Measurements from ENCODE around the gene DICER1. TPM values are rescaled to one million over a fixed set of nuclear protein-coding genes. Genes with fewer than 3 reads are reported as not detected.

DICER1 gene
- total RNA-seq, 1 experiment from 2014 or later: 62.0 TPM

- no peaks in the 10 kb centered on the region for H3K9me3 Mint-ChIP-seq
- ATAC-seq: no peak
- DNase-seq (ENCODE audit: low spot score): no peak
- TF ChIP-seq ZNF425 (CRISPR knock-in tag; conservative IDR thresholded peaks at IDR 0.05) (no peak), MAX (CRISPR knock-in tag; IDR thresholded peaks at IDR 0.05) (no peak), TEAD4 (CRISPR knock-in tag; IDR thresholded peaks at IDR 0.05) (no peak), KAT7 (CRISPR knock-in tag; IDR thresholded peaks at IDR 0.05; ENCODE audit: borderline replicate concordance) (no peak), CREB1 (CRISPR knock-in tag; IDR thresholded peaks at IDR 0.05) (no peak), TEAD1 (CRISPR knock-in tag; IDR thresholded peaks at IDR 0.05) (no peak), JAZF1 (CRISPR knock-in tag; IDR thresholded peaks at IDR 0.05) (no peak), ZMAT4 (CRISPR knock-in tag; IDR thresholded peaks at IDR 0.05) (no peak), RORB (CRISPR knock-in tag; IDR thresholded peaks at IDR 0.05) (no peak), TCF7 (CRISPR knock-in tag; IDR thresholded peaks at IDR 0.05; ENCODE audit: low read depth) (no peak)
- no peak overlapping the region for H3K4me3 Mint-ChIP-seq
- POLR2A ChIA-PET: no interaction called here
- H3K36me3 Mint-ChIP-seq: peaks cover 32% of the 10 kb centered on the region
- no peak overlapping the region for H3K27ac Mint-ChIP-seq
- CTCF ChIA-PET: no interaction called here
- peaks cover 6% of the 10 kb centered on the region for H3K4me1 Mint-ChIP-seq
- H3K27me3 Mint-ChIP-seq (ENCODE audit: low read depth): no peaks in the 10 kb centered on the region
Measured at GRCh38 chr14:95113476-95113875, 43.9 kb downstream of the DICER1 start.

- H3K36me3 Mint-ChIP-seq: peaks cover 47% of the 10 kb centered on the region
- DNase-seq (ENCODE audit: low spot score) (no peak), ATAC-seq (no peak)
- no peaks in the 10 kb centered on the region for H3K27me3 Mint-ChIP-seq (ENCODE audit: low read depth)
- no peak for TF ChIP-seq MYBL2 (CRISPR knock-in tag; IDR thresholded peaks at IDR 0.05)
- no peak for TF ChIP-seq ZBTB21 (CRISPR knock-in tag; IDR thresholded peaks at IDR 0.05; ENCODE audit: borderline replicate concordance)
- no peak for TF ChIP-seq ZNF281 (CRISPR knock-in tag; IDR thresholded peaks at IDR 0.05)
- no peak for TF ChIP-seq MLX (CRISPR knock-in tag; IDR thresholded peaks at IDR 0.05)
- no peak for TF ChIP-seq ELF4 (CRISPR knock-in tag; IDR thresholded peaks at IDR 0.05; ENCODE audit: low read depth)
- TF ChIP-seq ZNF416 (CRISPR knock-in tag; IDR thresholded peaks at IDR 0.05): no peak
- CTCF ChIA-PET: interaction anchor here (0.7 kb wide), 1 partner anchor 11 kb away, joined by 3 read pairs; no protein-coding TSS in a partner anchor
- no peaks in the 10 kb centered on the region for H3K9me3 Mint-ChIP-seq
- no peak overlapping the region for H3K4me3 Mint-ChIP-seq
- POLR2A ChIA-PET: no interaction called here
- H3K27ac Mint-ChIP-seq: no peak overlapping the region
- H3K4me1 Mint-ChIP-seq: no peaks in the 10 kb centered on the region
Measured at GRCh38 chr14:95111507-95112164, 45.7 kb downstream of the DICER1 start.

- ATAC-seq (no peak), DNase-seq (ENCODE audit: low spot score) (no peak)
- no peaks in the 10 kb centered on the region for H3K27me3 Mint-ChIP-seq (ENCODE audit: low read depth)
- H3K4me3 Mint-ChIP-seq: no peak overlapping the region
- H3K9me3 Mint-ChIP-seq: no peaks in the 10 kb centered on the region
- POLR2A ChIA-PET: no interaction called here
- no peak overlapping the region for H3K27ac Mint-ChIP-seq
- H3K4me1 Mint-ChIP-seq: no peaks in the 10 kb centered on the region
- peaks cover 40% of the 10 kb centered on the region for H3K36me3 Mint-ChIP-seq
- CTCF ChIA-PET: interaction anchor here (1.0 kb wide), 1 partner anchor 332 kb away, joined by 3 read pairs; no protein-coding TSS in a partner anchor
- no peak for TF ChIP-seq NFYB (CRISPR knock-in tag; conservative IDR thresholded peaks at IDR 0.05; ENCODE audit: low read depth)
- TF ChIP-seq ZSCAN18 (CRISPR knock-in tag; IDR thresholded peaks at IDR 0.05): no peak
- no peak for TF ChIP-seq ZBTB43 (CRISPR knock-in tag; IDR thresholded peaks at IDR 0.05)
- TF ChIP-seq KAT7 (CRISPR knock-in tag; IDR thresholded peaks at IDR 0.05; ENCODE audit: borderline replicate concordance): no peak
- TF ChIP-seq ZNF396 (CRISPR knock-in tag; IDR thresholded peaks at IDR 0.05; ENCODE audit: borderline replicate concordance): no peak
- TF ChIP-seq CREB1 (CRISPR knock-in tag; IDR thresholded peaks at IDR 0.05): no peak
- no peak for TF ChIP-seq ELF4 (CRISPR knock-in tag; IDR thresholded peaks at IDR 0.05; ENCODE audit: low read depth)
- TF ChIP-seq IRF2 (CRISPR knock-in tag; IDR thresholded peaks at IDR 0.05; ENCODE audit: borderline replicate concordance, low read depth): no peak
- no peak for TF ChIP-seq ERG (CRISPR knock-in tag; IDR thresholded peaks at IDR 0.05)
Measured at GRCh38 chr14:95110178-95110577, 47.2 kb downstream of the DICER1 start.
